NOMO-1 treated with DMSO at 0.1 percent for 48 hours (cell line): Measurements from ENCODE around the gene TCEA3.

Experiments used
- DNase-seq: peaks from one replicate; lab custom pipeline; 2025; ENCODE audit not compliant: unreplicated experiment; lab: John Stamatoyannopoulos, UW

The TCEA3 gene

DNA sequence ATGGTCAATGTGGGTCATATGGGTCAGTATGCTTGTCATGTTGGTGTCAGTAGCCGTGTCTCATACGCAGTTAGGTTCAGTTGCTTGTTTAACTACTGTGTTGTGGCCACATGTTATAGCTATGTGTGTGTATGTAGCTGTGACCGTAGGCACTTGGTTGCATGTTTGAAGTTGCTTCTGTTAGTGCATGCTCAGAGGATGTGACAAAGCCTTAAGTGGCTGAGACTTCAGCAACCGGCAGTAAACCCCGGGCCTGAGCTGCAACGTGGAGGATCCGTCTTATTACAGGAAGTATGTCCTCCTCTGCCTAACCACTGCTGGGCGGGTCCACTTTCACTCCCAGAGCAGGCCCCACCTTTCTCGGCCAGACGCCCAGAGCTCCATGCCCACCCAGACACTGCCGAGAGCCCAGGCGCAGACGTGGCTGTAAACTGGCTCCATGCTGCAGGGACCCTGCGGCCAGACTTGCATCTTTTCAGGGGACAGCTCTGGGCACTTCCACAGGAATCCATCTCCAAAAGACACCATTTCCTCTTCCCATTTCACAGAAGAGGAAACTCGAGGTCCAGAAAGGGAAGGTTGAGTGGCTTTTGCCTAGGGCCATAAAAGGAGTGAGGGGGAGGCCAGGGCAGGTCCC is 2.2 kb downstream of the TCEA3 start:
- peak; percentile 80 for DNase-seq

DNA sequence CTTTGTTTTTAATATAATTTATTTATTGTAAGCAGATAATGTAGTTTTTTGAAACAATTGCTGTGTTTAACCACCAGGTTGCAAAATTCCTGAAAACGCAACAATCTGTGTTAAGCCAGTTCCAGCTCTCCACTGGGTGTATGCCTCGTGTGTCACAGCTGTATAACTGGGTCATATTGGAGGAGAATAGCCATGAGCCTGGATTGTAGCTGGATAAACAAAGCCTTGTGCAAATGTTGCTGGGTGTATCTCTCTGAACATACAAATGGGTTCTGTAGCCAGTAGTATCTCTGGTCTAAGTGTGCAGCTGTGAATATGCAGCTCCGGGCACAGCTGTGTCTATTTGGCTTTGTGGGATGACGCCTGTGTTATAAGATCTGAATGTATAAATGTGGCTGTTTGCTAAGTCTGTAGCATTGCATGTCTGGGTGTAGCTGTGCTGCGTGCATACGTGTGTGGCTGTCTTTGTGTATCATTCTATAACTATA is 2.8 kb downstream of the TCEA3 start:
- DNase-seq = no peak

DNA sequence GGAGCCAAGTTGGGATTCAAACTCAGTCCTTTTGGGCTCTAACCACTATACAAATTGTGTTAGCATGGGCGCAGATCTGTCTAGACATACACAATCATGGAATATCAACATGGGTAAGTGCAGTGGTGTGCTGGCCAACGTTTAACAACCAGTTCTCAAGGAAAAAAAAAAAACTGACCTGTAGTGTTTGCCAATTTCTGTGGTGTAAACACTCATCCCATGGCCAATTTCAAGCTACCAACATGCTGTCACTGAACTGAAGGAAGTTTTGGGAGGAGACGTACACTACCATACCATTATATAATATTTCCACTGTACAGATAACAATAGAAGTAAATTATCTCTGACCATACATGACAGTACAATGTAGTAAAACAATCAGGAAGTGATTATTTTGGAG is 3.2 kb downstream of the TCEA3 start:
- DNase-seq = no peak

DNA sequence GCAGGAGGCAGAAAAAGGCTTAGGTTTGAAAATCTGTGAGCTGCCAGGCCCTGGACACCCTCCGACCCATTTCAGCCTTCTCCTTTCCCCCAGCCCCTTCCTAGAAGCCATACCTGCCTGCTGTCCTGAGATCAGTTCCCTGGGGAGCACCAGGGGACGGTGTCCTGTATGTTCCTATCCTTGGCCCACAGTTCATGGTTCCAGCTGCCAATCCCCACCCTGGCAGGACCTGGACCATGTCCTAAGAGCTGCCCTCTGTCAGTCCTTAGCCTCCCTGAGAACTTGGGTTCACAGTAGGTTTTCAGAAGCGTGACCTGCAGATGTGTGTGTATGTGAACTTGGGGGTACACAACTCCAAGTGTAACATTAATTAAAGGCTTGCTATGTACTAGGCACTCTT is 3.8 kb downstream of the TCEA3 start:
- DNase-seq = no peak

DNA sequence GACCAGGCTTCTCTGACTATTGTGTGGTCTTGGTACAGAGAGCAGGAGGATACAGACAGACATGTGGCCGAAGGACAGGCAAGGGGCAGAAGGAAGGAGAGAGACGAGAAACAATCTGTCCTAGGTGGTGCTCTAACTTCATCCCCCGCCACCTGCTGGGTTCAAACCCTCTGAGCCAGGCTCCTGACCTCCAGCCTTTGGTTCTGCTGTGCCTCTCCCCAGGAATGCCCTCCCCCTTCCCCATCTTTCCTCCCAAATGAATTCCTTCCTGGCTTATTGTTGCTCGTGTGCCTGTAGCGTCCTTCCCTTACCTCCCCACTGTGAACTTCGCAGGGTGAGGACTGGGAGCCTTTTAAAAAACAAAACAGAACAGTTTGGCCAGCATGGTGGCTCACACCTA is 5.4 kb downstream of the TCEA3 start:
- no peak for DNase-seq

DNA sequence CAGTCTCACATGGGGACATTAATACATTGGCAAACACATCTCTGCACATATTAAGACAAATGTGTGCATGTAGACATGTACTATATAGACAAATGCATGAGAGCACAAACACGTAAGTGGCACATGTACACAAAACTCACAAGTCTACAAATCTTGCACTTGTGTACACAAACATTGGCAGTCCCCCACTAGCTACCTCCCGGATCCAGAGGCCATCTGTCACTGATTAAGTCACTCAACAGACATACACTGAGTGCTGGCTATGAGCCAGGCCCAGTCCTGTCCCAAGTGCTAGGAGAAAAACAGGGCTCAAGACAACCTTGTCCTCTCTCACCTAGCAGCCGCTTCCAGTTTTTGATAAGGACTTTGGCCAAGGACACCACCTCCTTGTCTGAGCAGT is 7.0 kb downstream of the TCEA3 start:
- no peak for DNase-seq

DNA sequence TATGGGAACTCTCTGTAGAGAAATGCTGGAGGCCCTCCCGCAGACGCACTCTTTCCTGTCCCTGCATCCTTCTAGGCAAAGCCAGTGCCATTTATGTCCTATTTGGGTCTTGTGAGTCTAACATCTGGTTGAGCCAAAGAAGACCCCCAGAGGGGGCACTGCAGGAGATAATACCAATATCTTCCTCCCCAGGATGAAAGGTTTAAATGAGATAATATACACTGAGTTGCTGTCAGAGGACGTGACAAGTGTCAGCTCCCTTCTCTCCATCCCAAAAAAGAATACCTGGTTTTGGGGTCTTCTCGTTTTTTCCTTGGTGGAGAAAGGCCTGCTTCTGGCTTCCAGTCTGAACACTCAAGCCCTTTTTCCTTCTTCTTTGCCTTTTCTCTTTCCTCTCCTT is 7.6 kb downstream of the TCEA3 start:
- no peak for DNase-seq

DNA sequence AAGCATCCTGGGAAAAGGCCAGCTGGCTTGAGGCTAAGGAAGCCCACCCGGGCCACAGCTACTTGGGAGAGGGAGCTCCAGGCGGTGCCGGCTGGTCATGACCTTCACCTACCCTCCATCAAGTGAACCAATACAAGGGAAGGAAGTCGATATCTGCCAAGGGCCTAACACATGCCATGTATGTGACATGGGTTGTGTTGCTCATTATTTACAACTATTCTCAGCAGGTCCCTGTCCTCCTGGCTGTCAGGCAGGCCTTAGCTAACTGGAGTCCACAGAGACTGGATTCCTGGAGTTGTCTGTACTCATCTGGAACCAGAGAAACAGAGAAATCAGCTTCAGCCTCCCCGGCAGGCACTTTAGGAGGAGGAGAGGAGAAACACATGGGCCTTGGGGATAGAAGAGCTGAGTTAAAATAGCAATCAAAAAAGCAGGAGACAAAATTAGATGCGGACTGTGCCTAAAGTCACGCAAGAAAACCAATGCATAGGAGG is 15.7 kb downstream of the TCEA3 start:
- DNase-seq = no peak

DNA sequence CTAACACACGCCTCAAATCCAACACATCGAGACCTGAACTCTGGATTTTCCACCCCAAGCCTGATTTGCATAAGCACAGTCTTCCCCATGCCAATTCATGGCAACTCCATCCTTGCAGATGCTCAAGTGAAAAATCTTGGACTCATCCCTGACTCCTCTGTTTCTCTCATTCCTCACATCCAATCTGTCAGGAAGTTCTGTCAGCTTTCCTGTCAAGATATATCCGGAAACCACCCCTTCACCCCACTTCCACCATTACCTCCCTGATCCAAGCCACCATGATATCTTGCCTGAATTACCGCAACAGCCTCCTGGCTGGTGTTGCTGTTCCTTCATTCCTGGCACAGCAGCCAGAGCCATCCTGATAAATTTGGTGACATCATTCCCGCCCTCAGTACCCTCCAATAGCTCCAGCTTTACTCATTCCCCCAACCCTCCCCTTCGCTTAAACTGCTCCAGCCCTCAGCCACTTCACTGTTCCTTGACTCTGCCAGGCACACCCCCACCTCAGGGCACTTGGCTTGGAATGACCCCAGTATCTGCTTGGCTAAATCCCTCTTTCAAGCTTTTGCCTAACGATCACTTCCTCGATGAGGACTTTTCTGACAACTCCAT is 17.4 kb downstream of the TCEA3 start:
- no peak for DNase-seq

DNA sequence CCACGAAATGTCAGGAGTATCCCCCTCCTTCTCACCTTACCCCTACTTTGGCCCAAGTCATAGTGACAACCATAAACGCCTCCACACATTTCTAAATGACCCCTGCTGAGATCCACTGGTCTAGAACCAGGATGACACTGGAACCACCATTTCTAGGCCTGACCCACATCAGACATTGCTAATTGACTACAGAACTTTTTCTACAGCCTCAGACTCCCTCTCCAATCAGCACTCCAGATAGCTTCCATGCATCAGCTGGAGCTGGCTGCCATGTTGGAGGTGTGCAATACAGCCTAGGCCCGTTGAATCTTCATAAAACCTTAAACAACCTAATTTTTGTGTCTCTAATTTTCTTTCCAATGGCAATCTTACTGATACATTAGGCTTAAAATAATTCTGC is 18.6 kb downstream of the TCEA3 start:
- DNase-seq = no peak

DNA sequence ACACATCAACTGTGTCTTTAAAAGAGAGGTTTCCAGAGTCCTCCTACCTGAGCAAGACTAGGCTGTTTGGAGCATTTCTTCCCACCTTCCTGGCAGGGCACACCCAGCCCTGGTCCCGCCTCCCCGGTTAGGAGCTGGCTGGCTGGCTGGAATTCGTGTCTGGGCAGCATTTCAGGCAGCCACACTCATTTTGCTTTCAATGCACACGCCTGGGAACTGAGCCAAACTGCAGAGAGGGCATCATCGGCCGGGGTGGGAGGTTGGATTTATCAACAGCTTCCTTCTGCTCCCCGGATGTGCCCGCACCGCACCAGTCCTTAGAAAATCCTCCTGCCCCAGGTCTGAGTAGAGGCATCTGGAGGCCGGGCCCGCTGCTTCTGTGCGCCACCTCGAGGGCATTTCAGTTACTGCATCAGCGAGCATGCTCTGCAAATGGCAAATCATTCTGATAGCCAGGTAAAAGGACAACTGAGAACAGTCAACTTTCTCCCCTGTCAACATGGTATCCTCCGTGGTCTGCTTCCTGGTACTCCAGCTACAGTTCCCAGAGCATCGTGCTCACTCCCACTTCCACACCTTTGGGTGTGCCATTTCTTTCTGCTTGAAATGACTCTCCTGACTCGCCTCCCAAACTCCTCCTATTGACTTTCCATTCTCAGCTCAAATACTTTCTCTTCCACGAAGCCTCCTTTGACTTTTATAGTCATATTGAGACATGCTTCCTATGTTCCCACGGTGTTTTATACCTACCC is 20.6 kb downstream of the TCEA3 start:
- peak; percentile 56 for DNase-seq

DNA sequence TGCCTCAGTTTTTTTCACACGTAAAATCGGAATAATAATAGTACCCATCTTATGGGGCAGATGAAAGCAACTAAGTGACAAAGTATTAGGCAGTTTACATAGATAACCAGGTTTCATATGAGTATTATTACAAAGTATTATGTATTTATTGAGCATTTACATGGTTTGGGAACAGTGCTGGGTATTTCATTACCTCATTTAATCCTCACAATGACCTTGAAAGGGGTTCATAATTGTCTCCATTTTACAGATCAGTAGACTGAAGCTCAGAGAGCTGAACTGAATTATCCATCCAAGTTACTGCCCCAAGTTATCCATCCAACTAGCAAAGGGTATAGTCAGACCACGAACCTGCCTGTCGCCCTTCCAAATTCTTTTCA is 21.2 kb downstream of the TCEA3 start:
- DNase-seq = no peak

DNA sequence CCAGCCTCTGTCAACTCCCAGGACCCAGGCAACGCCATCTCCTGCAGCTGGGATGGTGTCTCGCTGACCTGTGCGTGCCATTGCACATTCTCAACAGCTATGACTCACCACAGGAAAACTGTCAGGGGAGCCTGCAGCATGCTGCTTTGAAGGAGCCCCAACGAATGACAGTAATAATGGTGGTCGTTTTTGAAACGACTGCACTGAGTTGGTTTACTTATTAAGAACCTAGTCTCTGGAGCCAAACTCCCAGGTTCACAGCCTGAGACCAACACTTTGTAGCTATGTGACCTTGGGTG is 21.6 kb downstream of the TCEA3 start:
- DNase-seq = peak; percentile 24

DNA sequence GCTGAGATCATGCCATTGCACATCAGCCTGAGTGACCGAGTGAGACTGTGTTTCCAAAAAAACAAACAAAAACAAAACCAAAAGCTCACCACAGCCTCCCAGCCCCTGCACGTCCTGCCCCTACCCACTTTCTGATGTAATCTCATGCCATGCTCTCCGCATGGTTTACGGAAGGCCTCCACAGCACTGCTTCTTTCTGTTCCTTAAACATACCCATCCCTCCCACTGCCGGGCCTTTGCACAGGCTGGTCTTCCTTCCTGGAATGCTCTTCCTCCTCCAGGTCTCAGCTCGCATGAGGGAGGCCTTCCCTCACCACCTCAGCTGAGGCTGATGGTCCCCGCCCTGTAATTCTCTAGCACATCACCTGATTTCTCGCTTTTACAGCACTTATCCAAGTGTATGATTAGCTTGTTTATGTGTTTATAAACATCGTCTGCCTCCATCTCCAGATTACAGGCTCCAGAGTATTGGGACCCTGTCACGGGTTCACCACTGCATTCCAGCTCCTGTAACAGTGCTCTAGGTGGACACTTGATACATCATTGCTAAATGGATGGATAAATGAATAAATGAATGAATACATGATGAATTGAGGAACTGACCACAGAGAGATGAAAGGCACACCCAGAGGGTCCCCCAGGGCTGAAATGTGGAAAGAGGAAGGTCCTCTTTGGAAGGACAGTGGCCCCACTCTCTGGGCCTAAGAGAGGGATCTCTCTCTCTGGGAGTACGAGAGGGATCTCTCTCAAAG is 22.1 kb downstream of the TCEA3 start:
- peak; percentile 52 for DNase-seq

DNA sequence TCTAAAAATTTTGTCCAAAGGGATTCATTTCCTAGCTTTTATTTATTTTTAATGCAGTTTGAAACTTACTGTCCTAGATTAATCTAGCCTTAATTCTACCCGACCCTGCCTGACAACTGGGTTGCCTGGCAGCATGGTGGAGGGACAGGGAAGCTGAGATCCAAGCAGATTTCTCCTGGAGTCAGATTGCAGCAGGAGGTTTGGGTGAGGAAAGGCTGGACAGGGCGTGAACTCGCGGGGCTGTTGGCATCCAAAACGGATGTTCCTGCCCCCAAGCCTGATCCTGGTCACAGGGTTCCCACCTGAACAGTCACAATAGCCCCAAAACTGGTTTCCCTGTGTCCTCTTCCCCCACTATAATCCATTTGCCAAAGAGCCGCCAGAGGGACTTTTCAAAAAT is 23.2 kb downstream of the TCEA3 start:
- DNase-seq = no peak

DNA sequence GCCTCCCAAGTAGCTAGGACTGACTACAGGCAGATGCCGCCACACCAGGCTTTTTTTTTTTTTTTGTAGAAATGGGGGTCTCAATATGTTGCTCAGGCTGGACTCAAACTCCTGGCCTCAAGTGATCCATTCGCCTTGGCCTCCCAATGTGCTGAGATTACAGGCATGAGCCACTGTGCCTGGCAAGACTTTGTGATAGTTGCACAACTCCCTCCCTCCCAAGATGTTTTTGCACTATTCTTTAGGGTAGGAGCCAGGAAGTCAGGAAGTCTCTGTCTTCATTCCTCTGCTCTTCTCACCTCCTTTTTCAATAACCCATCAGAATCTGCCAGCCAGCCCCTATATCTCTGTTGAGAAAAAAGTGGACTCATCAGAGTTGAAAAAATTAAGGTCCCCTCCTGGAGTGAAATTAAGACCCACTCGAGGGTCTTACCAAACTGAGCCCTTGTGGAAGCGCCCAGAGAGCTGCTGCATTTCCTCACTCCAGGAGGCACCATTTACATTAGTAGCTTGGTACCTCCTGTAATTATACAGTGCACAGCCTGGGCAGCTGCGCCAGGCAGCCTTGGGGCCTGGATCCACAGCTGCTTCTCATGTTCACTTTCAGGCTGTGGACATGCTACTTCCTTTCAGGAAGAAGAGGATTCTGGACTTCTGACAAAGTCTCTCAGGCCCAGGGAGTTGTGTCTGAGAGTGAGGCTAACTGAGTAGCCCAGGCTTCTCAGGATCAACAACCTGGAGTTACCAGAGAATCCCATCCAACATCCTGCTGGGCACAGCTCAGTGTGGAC is 24.0 kb downstream of the TCEA3 start:
- DNase-seq = no peak

DNA sequence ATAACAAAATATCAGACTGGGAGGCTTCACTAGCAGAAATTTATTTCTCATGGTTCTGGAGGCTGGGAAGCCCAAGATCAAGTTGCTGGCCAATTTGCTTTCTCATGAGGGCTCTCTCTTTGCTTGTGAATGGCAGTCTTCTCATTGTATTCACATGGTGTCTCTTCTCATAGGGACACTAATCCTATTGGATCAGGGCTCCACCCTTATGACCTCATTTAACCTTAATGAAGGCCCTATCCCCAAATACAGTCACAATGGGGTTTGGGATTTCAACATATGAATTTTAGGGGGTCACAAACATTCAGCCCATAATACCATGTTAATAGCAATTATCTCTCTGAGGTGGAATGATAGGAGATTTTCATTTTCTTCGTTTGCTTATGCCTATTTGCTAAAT is 25.3 kb downstream of the TCEA3 start:
- DNase-seq = no peak

DNA sequence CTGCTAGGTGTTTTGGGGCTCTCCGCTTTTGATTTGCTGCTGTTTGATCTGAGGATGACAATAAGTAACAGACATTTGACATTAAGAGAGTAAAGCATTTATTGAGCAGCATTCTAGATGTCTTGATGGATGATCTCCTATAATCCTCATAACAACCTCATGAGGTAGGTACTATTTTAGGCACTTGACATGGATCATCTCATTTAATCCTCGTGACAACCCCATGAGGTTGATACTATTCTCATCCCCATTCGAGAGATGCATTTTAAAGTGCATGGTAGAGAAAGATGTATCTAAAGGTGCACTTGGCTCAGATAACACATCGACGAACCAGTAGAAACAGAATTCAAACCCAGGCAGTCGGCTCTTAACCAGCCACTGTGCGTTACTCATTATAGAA is 26.6 kb downstream of the TCEA3 start:
- DNase-seq = no peak

DNA sequence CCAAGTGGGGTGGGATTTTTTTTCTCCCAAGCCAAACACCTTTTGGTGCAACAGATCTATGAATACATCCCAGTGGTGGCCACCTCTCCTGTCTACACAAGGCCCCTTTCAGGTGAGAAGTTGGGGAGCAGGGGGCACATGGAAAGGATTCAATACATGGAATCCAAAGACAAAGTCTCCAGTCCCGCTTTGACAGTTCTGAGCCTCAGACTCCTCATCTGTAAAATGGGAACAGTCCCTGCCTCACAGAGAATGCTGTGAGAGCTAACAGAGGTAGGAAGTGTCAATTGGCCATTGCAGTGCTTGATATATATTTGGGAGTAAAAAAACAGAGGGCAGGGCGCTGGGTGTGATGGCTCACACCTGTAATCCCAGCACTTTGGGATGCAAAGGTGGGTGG is 28.2 kb downstream of the TCEA3 start:
- no peak for DNase-seq

DNA sequence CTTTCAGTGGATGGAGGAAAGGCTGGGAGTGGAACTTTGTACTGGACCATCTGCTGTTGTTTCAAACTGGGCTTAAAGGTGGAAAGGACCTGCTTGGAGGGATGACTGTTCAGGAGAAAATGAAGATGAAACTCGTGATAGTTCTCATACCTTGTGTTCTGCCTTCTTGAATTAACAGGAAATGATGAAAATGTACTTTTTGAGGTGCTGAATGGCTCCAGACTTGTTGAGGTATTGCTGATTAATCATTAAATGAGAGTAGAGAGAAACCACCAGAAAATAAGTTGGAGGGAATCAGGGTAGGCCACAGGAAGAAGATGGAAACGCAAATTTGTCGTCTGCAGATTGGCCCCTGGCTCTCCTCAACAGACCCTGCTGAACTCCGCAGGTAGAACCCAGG is 28.7 kb downstream of the TCEA3 start:
- no peak for DNase-seq

DNA sequence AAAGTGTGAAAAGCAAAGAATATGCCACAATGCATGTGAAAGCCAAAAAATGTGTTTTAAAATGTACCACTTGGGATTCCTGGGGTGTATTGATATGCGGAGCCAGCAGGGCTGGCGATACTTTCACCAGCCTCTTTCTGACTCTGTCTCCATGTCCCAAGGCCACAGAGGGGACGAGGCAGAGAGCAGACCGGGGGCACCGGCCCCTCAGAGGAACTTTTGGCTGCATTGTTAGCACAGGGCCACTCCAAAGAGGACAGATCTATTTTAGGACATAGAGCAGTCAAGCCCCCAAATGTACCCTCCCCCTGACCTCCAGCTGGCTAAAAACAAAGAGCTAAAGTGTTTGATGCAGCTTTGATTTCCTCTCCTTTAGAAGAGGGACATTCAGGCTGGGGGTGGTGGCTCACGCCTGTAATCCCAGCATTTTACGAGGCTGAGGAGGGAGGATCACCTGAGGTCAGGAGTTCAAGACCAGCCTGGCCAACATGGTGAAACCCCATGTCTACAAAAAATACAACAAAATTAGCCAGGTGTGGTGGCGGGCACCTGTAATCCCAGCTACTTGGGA is 29.3 kb downstream of the TCEA3 start:
- no peak for DNase-seq
